ENCODE measurements around the gene CLPTM1L.

The CLPTM1L gene

GRCh38 chr5:1382248-1382700 is 37.4 kb upstream of the CLPTM1L start:
- Histone ChIP-seq H4K20me1 (ENCODE audit: insufficient read depth) (no peaks in the 10 kb centered on the region), H3K4me2 (no peak overlapping the region), H3K27ac (no peak overlapping the region), H3K79me2 (ENCODE audit: insufficient read depth, low read depth) (no peaks in the 10 kb centered on the region), H3K4me1 (ENCODE audit: low read depth, poor library complexity, severe bottlenecking) (peaks cover 14% of the 10 kb centered on the region), H3K27me3 (ENCODE audit: insufficient read depth, low read depth) (peaks cover 4% of the 10 kb centered on the region; the same call in 1 of the 2 replicates), H3K36me3 (ENCODE audit: insufficient read depth) (no peaks in the 10 kb centered on the region), H3K4me3 (IDR thresholded peaks at IDR 0.05; ENCODE audit: insufficient read depth, low read depth, low read length) (no peak overlapping the region), H2AFZ (ENCODE audit: low read depth) (no peak overlapping the region), H3K9ac (no peak overlapping the region)
- TF ChIP-seq CTCF (conservative IDR thresholded peaks at IDR 0.05; ENCODE audit: low read depth, low read length), result no peak

- no peak overlapping the region for H3K9ac ChIP-seq
- TF ChIP-seq CTCF (conservative IDR thresholded peaks at IDR 0.05; ENCODE audit: low read depth, low read length), result no peak
Measured at GRCh38 chr5:1381370-1382247, 36.7 kb upstream of the CLPTM1L start.

GRCh38 chr5:1380910-1381309 is 36.0 kb upstream of the CLPTM1L start:
- TF ChIP-seq CTCF (conservative IDR thresholded peaks at IDR 0.05; ENCODE audit: low read depth, low read length), result no peak
- Histone ChIP-seq H3K79me2 (ENCODE audit: insufficient read depth, low read depth) (no peaks in the 10 kb centered on the region), H2AFZ (ENCODE audit: low read depth) (no peak overlapping the region), H3K4me1 (ENCODE audit: low read depth, poor library complexity, severe bottlenecking) (peaks cover 5% of the 10 kb centered on the region), H3K4me3 (IDR thresholded peaks at IDR 0.05; ENCODE audit: insufficient read depth, low read depth, low read length) (no peak overlapping the region), H3K9ac (no peak overlapping the region), H3K27ac (no peak overlapping the region), H3K27me3 (ENCODE audit: insufficient read depth, low read depth) (no peaks in the 10 kb centered on the region), H4K20me1 (ENCODE audit: insufficient read depth) (no peaks in the 10 kb centered on the region), H3K4me2 (no peak overlapping the region), H3K36me3 (ENCODE audit: insufficient read depth) (no peaks in the 10 kb centered on the region)

More at GRCh38 chr5:1381370-1382247, 36.7 kb upstream of the CLPTM1L start:
- peaks cover 7% of the 10 kb centered on the region for H3K4me1 ChIP-seq (ENCODE audit: low read depth, poor library complexity, severe bottlenecking)
- H3K79me2 ChIP-seq (ENCODE audit: insufficient read depth, low read depth), result no peaks in the 10 kb centered on the region
- no peak overlapping the region for H3K4me3 ChIP-seq (IDR thresholded peaks at IDR 0.05; ENCODE audit: insufficient read depth, low read depth, low read length)
- H3K36me3 ChIP-seq (ENCODE audit: insufficient read depth), result no peaks in the 10 kb centered on the region
- no peak overlapping the region for H3K27ac ChIP-seq
- no peaks in the 10 kb centered on the region for H3K27me3 ChIP-seq (ENCODE audit: insufficient read depth, low read depth)
- H3K4me2 ChIP-seq, result no peak overlapping the region
- no peaks in the 10 kb centered on the region for H4K20me1 ChIP-seq (ENCODE audit: insufficient read depth)
- no peak overlapping the region for H2AFZ ChIP-seq (ENCODE audit: low read depth)

GRCh38 chr5:1380011-1380817 is 35.3 kb upstream of the CLPTM1L start:
- H4K20me1 ChIP-seq (ENCODE audit: insufficient read depth), result no peaks in the 10 kb centered on the region
- no peak overlapping the region for H3K9ac ChIP-seq
- H3K4me1 ChIP-seq (ENCODE audit: low read depth, poor library complexity, severe bottlenecking), result peaks cover 2% of the 10 kb centered on the region
- peak; percentile 44; the same call in 1 of the 2 replicates for TF ChIP-seq CTCF (conservative IDR thresholded peaks at IDR 0.05; ENCODE audit: low read depth, low read length)
- no peaks in the 10 kb centered on the region for H3K36me3 ChIP-seq (ENCODE audit: insufficient read depth)
- no peak overlapping the region for H3K4me2 ChIP-seq
- peak overlapping the region; percentile 6; the same call in 1 of the 2 replicates for H2AFZ ChIP-seq (ENCODE audit: low read depth)
- H3K27me3 ChIP-seq (ENCODE audit: insufficient read depth, low read depth), result no peaks in the 10 kb centered on the region
- no peak overlapping the region for H3K4me3 ChIP-seq (IDR thresholded peaks at IDR 0.05; ENCODE audit: insufficient read depth, low read depth, low read length)
- no peaks in the 10 kb centered on the region for H3K79me2 ChIP-seq (ENCODE audit: insufficient read depth, low read depth)
- H3K27ac ChIP-seq, result no peak overlapping the region
